Fibroblast of lung (primary cell): Measurements from ENCODE around the gene SLC12A9.

Experiments used
- EZH2 ChIP-seq: IDR thresholded peaks from 2 replicates; pipeline ENCODE4 v1.5.1; 2012; ENCODE audit warnings: low read length, control low read depth, mild to moderate bottlenecking; ENCODE audit errors: missing control alignments
- TF ChIP-seq, protein P1 (sequence below), 2 donors: IDR thresholded peaks in 1 of 2; conservative IDR thresholded peaks in 1 of 2; 1 replicate in 1 of 2; 2 replicates in 1 of 2; pipeline ENCODE4 v1.5.1; 2011 to 2012; ENCODE audit warnings: low read length in 2 of 2, control low read depth in 1 of 2, inconsistent platforms in 1 of 2, low read depth in 1 of 2, mild to moderate bottlenecking in 1 of 2

DNA sequence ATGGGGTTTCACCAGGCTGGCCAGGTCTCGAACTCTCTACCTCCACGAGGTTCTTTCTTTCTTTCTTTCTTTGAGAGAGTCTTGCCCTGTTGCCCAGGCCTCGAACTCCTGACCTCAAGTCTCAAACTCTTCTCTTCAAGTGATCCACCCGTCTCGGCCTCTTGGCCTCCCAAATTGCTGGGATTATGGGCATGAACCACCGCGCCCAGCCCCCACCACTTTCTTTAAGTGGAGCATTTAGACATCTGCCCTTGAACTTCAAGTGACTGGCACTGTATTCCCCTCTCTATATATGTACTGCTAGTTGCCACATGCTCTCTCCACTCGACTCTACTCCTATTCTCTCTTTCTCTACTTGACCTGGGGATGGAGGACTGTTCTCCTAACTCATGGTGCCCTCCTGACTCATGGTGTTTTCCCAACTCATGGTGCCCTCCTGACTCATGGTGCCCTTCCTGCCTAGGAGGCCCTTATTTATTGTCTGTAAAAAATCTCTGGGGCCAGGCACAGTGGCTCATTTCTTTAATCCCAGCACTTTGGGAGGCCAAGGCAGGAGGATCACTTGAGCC is 62.5 kb downstream of the SLC12A9 start:
- TF ChIP-seq, protein P1, sequence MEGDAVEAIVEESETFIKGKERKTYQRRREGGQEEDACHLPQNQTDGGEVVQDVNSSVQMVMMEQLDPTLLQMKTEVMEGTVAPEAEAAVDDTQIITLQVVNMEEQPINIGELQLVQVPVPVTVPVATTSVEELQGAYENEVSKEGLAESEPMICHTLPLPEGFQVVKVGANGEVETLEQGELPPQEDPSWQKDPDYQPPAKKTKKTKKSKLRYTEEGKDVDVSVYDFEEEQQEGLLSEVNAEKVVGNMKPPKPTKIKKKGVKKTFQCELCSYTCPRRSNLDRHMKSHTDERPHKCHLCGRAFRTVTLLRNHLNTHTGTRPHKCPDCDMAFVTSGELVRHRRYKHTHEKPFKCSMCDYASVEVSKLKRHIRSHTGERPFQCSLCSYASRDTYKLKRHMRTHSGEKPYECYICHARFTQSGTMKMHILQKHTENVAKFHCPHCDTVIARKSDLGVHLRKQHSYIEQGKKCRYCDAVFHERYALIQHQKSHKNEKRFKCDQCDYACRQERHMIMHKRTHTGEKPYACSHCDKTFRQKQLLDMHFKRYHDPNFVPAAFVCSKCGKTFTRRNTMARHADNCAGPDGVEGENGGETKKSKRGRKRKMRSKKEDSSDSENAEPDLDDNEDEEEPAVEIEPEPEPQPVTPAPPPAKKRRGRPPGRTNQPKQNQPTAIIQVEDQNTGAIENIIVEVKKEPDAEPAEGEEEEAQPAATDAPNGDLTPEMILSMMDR (conservative IDR thresholded peaks at IDR 0.05 in 1 of 2, IDR thresholded peaks at IDR 0.05 in 1 of 2; ENCODE audit: low read depth in 1 of 2, low read length in 2 of 2), result no peak
- no peak for TF ChIP-seq EZH2
